Ammon's horn (tissue), 1 donor: ENCODE measurements around the gene LPCAT1.

ENCODE experiments used
- DNase-seq: peaks from one replicate; pipeline ENCODE4 v3.0.0-alpha.2; 2016; ENCODE audit warnings: low spot score

The LPCAT1 gene

GRCh38 chr5:1497795-1498622, 25.8 kb downstream of the LPCAT1 start:
- DNase-seq, result peak; percentile 45

- DNase-seq, result no peak
These were observed 26.4 kb downstream of the LPCAT1 start for GRCh38 chr5:1497242-1497777.

GRCh38 chr5:1495525-1495897, 28.2 kb downstream of the LPCAT1 start:
- no peak for DNase-seq

GRCh38 chr5:1494780-1495524, 28.8 kb downstream of the LPCAT1 start:
- no peak for DNase-seq

- DNase-seq, result no peak
These were observed 29.8 kb downstream of the LPCAT1 start for GRCh38 chr5:1493941-1494340.

- DNase-seq, result no peak
These were observed 30.3 kb downstream of the LPCAT1 start for GRCh38 chr5:1493413-1493812.

GRCh38 chr5:1492757-1493156, 31.0 kb downstream of the LPCAT1 start:
- DNase-seq, result no peak

GRCh38 chr5:1490376-1490775, 33.4 kb downstream of the LPCAT1 start:
- DNase-seq, result no peak

GRCh38 chr5:1489754-1490153, 34.0 kb downstream of the LPCAT1 start:
- no peak for DNase-seq

GRCh38 chr5:1488882-1489680, 34.7 kb downstream of the LPCAT1 start:
- DNase-seq, result no peak

- DNase-seq, result no peak
These were observed 36.5 kb downstream of the LPCAT1 start for GRCh38 chr5:1487079-1487764.

GRCh38 chr5:1486271-1486670, 37.5 kb downstream of the LPCAT1 start:
- no peak for DNase-seq

- DNase-seq, result no peak
These were observed 38.1 kb downstream of the LPCAT1 start for GRCh38 chr5:1485579-1486118.

- DNase-seq, result no peak
These were observed 38.8 kb downstream of the LPCAT1 start for GRCh38 chr5:1484730-1485578.

GRCh38 chr5:1483856-1484729, 39.7 kb downstream of the LPCAT1 start:
- DNase-seq, result no peak

- no peak for DNase-seq
These were observed 40.7 kb downstream of the LPCAT1 start for GRCh38 chr5:1483064-1483463.

GRCh38 chr5:1481959-1482331, 41.8 kb downstream of the LPCAT1 start:
- no peak for DNase-seq

- no peak for DNase-seq
These were observed 42.3 kb downstream of the LPCAT1 start for GRCh38 chr5:1481266-1481958.

GRCh38 chr5:1480806-1481205, 43.0 kb downstream of the LPCAT1 start:
- no peak for DNase-seq
